Mononuclear cell (primary cell): ENCODE measurements around the gene SPDYE6. TPM values are rescaled to one million over a fixed set of nuclear protein-coding genes. Genes with fewer than 3 reads are reported as not detected.
"Not testable (repeated sequence)": the region's sequence is repeated elsewhere in the genome, so short reads cannot be mapped to it uniquely, and the experiment has no call there.

ENCODE experiments used
- H3K27me3 ChIP-seq: 2 replicates; pipeline ENCODE4 v1.6.0; 2011; ENCODE audit warnings: low read length, control low read depth; ENCODE audit not compliant: insufficient read depth
- H3K4me1 ChIP-seq: 2 replicates; pipeline ENCODE4 v1.5.1; 2011; ENCODE audit warnings: mild to moderate bottlenecking, low read length, control low read depth; ENCODE audit not compliant: insufficient read depth
- H3K4me3 ChIP-seq: 2 replicates; pipeline ENCODE4 v1.5.1; 2011; ENCODE audit warnings: mild to moderate bottlenecking, low read length, moderate library complexity
- H3K9me3 ChIP-seq: 2 replicates; pipeline ENCODE4 v1.5.1; 2011; ENCODE audit warnings: low read depth, mild to moderate bottlenecking, control low read depth, low read length
- total RNA-seq: library from RNA; depleted of rRNA; stranded (reverse); fragments of >200 nt; gene quantifications from one replicate; pipeline ENCODE4 v1.2.3, GENCODE V29; 2012

The SPDYE6 gene
- total RNA-seq, 1 donor, result not detected

DNA sequence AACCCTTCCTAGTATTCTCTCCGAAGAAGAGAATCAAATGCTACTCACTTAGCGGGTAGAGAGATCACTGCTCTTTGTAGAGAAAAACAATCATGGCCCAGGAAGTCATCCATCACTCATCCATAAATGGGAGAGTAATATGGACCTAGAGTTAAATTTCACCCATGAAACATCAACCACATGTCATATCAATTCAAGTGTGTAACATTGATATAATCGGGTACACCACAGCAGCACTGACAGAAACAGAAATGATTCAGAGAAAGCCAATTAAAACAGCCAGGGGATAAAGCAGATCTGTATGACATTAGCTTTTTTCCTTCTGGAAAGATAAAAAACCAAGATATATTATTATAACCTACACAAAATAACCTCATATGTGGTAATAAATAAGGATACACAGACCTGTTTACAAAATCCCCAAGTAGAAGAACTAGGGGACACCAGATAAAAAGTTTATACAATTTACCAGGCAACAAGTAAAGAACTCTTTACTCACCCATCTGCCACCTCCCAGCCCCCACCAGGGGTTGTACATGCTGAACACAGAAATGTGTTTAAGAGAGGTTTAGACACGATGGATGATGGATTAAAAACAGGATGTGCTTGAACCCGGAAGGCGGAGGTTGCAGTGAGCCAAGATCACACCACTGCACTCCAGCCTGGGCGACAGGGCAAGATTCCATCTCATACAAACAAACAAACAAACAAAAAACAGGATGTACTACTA is 25.6 kb upstream of the SPDYE6 start:
- H3K27me3 ChIP-seq, H3K4me3 ChIP-seq, H3K4me1 ChIP-seq, H3K9me3 ChIP-seq: not testable (repeated sequence)

- H3K27me3 ChIP-seq, H3K9me3 ChIP-seq, H3K4me1 ChIP-seq, H3K4me3 ChIP-seq: not testable (repeated sequence)
Measured at GRCh38 chr7:102380837-102381236, 24.6 kb upstream of the SPDYE6 start.

- H3K9me3 ChIP-seq, result no peaks in the 10 kb centered on the region
- H3K4me1 ChIP-seq, result no peaks in the 10 kb centered on the region
- H3K4me3 ChIP-seq, result no peak overlapping the region
- H3K27me3 ChIP-seq, result no peaks in the 10 kb centered on the region
Measured at GRCh38 chr7:102376964-102377466, 20.8 kb upstream of the SPDYE6 start.

GRCh38 chr7:102372796-102373195 is 16.6 kb upstream of the SPDYE6 start:
- not testable (repeated sequence) for H3K4me3 ChIP-seq, H3K4me1 ChIP-seq, H3K27me3 ChIP-seq, H3K9me3 ChIP-seq

DNA sequence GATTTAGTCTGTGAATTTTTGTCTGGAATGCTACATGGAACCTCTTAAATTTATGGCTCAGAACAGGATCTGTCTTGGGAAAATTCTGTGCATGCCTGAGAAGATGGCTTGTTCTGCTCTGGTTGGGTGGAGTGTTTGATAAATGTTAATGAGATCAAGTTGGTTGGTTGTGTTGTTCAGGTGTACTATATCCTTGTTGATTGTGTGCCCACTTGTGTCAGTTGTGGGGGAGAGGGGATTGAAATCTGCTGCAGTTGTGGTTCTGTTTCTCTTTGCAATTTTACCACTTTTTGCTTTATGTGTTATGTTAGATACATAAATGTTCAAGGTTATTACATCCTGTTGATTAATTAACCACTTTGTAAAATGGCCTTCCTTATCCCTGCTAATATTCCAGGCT is 13.8 kb upstream of the SPDYE6 start:
- not testable (repeated sequence) for H3K4me3 ChIP-seq, H3K27me3 ChIP-seq, H3K4me1 ChIP-seq, H3K9me3 ChIP-seq

- not testable (repeated sequence) for H3K4me1 ChIP-seq, H3K4me3 ChIP-seq, H3K27me3 ChIP-seq, H3K9me3 ChIP-seq
Measured at GRCh38 chr7:102365390-102365789, 9.1 kb upstream of the SPDYE6 start.

GRCh38 chr7:102364394-102364886 is 8.2 kb upstream of the SPDYE6 start:
- not testable (repeated sequence) for H3K27me3 ChIP-seq, H3K9me3 ChIP-seq, H3K4me1 ChIP-seq
- peak overlapping the region; percentile 58 for H3K4me3 ChIP-seq

DNA sequence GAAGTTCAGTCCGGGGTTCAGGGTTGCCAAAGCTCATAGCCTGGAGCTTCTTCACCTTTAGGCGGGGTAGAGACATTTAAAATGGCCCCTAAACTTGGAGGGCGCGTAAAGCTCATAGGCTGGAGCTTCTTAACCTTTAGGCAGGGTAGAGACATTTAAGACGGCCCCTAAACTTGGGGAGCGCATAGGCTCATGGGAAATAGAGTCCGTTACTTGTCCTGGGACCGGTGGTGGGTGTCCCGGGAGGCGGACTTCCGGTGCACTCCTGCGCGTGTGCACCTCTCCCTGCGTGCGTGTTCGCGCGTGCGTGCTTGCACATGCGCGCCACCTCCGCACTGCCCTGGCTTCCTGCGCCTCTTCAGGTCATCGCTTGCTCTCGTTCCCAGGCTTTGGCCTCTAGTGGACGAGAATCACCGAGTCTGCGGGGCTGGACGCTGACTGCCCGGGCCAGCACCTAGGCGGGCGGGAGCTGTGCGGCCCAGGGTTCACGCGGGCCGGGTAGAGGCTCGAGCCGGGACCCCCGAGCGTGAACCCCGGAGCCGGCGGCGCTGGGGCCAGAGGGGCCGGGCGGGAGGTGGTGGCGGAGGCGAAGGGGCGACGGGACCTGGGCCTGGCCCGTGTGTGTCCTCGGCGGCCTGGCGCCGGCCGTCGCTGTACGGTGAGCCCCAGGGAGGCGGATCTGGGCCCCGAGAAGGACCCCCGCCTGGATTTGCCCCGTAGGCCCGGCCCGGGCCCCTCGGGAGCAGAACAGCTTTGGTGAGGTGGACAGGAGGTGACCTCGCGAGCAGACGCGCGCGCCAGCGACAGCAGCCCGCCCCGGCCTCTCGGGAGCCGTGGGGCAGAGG is 7.5 kb upstream of the SPDYE6 start:
- not testable (repeated sequence) for H3K9me3 ChIP-seq, H3K4me1 ChIP-seq, H3K27me3 ChIP-seq
- H3K4me3 ChIP-seq, result peak overlapping the region; percentile 58

DNA sequence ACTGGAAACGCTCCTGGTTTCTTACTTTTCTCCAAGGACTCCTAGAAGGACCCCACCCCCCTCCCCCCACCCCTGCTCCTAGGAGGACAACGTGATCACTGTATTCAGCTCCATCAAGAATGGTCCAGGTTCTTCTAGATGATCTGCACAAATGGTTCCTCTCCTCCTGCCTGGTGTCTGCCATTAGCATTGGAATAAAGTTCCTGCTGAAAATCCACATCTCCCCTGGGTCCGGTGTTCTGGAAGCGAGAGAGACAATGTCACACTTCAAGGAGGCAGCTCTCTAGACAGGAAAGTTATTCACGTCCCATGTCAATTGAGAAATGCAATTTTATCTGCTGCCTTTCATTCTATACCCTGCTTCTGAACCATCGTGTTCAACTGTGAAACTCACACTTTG is 9.3 kb downstream of the SPDYE6 start:
- H3K4me3 ChIP-seq, H3K9me3 ChIP-seq, H3K4me1 ChIP-seq, H3K27me3 ChIP-seq: not testable (repeated sequence)

- not testable (repeated sequence) for H3K27me3 ChIP-seq, H3K4me3 ChIP-seq, H3K4me1 ChIP-seq, H3K9me3 ChIP-seq
Measured at GRCh38 chr7:102340599-102341368, 15.5 kb downstream of the SPDYE6 start.

- H3K4me1 ChIP-seq, H3K27me3 ChIP-seq, H3K9me3 ChIP-seq, H3K4me3 ChIP-seq: not testable (repeated sequence)
Measured at GRCh38 chr7:102337420-102337819, 18.8 kb downstream of the SPDYE6 start.

DNA sequence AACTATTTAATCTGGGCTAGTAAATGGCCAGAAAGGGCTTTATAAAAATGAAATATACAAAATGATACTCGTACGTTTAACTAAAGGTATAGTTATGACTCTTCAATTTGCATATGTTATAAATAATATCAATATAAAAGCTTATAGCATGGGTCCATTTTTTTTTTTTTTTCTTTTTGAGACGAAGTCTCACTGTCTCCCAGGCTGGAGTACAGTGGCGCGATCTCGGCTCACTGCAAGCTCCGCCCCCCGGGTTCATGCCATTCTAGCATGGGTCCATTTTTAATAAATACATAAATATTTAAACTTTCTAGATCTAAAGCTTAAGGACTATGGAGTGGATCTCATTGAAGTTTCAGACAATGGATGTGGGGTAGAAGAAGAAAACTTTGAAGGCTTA is 19.2 kb downstream of the SPDYE6 start:
- H3K4me3 ChIP-seq, H3K27me3 ChIP-seq, H3K9me3 ChIP-seq, H3K4me1 ChIP-seq: not testable (repeated sequence)

DNA sequence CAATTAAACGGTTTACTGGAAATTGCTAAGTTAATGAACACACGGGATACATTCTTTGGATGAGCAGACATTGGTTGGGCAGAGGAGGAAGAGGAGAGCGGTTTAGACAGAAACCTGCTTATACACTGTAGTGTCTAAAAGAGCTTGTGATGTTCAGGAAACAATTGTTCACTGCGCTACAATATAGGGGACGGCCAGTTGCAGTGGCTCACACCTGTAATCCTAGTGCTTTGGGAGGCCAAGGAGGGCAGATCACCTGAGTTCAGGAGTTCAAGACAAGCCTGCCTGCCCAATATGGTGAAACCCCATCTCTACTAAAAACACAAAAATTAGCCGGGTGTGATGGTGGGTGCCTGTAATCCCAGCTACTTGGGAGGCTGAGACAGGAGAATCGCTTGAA is 20.7 kb downstream of the SPDYE6 start:
- not testable (repeated sequence) for H3K27me3 ChIP-seq, H3K4me1 ChIP-seq, H3K9me3 ChIP-seq, H3K4me3 ChIP-seq

- not testable (repeated sequence) for H3K9me3 ChIP-seq, H3K4me1 ChIP-seq, H3K4me3 ChIP-seq, H3K27me3 ChIP-seq
Measured at GRCh38 chr7:102330666-102331460, 25.4 kb downstream of the SPDYE6 start.

DNA sequence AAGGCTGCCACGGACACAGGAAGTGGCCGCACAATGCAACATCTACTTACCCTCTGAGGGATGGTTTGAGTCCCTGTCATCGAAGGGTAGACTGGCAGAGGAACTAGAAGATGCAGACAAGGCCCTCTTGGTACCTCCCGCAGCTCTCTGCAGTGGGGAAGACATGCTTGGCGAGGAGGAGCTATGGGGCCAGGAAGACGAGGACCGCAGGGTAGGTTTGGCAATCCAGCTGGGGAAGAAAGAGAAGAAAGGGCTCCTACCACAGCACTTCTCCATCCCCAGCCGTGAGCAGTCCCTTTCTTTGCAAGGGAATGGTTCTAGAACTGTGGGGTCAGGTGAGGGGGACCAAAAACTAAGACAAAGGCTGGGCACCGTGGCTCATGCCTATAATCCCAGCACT is 26.9 kb downstream of the SPDYE6 start:
- not testable (repeated sequence) for H3K27me3 ChIP-seq, H3K4me1 ChIP-seq, H3K4me3 ChIP-seq, H3K9me3 ChIP-seq
